ENCODE results near the gene CDK13.

DNA sequence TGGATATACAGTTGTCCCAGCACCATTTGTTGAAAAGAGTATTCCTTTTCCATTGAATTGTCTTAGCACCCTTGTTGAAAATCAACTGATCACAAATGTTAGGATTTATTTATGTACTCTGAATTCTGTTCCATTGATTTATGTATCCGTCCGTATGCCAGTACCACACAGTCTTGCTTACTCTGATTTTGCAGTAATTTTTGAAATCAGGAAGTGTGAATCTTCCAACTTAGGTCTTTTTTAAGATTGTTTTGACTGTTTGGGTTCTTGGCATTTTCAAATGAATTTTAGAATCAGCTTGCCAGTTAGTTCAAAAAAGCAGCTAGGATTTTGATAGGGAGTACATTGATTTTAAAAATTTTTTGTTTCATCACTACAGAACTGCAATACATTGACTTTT, 23.7 kb downstream of the CDK13 start:
- TF ChIP-seq, protein P1, sequence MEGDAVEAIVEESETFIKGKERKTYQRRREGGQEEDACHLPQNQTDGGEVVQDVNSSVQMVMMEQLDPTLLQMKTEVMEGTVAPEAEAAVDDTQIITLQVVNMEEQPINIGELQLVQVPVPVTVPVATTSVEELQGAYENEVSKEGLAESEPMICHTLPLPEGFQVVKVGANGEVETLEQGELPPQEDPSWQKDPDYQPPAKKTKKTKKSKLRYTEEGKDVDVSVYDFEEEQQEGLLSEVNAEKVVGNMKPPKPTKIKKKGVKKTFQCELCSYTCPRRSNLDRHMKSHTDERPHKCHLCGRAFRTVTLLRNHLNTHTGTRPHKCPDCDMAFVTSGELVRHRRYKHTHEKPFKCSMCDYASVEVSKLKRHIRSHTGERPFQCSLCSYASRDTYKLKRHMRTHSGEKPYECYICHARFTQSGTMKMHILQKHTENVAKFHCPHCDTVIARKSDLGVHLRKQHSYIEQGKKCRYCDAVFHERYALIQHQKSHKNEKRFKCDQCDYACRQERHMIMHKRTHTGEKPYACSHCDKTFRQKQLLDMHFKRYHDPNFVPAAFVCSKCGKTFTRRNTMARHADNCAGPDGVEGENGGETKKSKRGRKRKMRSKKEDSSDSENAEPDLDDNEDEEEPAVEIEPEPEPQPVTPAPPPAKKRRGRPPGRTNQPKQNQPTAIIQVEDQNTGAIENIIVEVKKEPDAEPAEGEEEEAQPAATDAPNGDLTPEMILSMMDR (IDR thresholded peaks at IDR 0.05; ENCODE audit: insufficient read depth, low read length), result no peak
- 0 out of 2 replicates have a peak, but pooled peaks have one; percentile 14 for TF ChIP-seq SPI1 (IDR thresholded peaks at IDR 0.05; ENCODE audit: borderline replicate concordance, low read depth)

Data from HL-60 (cell line).